Tibial nerve (tissue), 4 donors: ENCODE data around the gene WDR87. TPM values are rescaled to one million over a fixed set of nuclear protein-coding genes. Genes with fewer than 3 reads are reported as not detected.

ENCODE experiments used
- DNase-seq, 2 donors: peaks; one replicate each; pipeline ENCODE4 v3.0.0-alpha.2; 2019; ENCODE audit warnings: low spot score in 2 of 2
- H3K27ac ChIP-seq, 4 donors: fragments of 200-600 bp; sonication (generic) in 3 of 4; one replicate each; pipeline ENCODE4 v1.5.1; 2017 to 2019; ENCODE audit warnings: mild to moderate bottlenecking in 1 of 4
- H3K27me3 ChIP-seq, 2 donors: fragments of 200-600 bp; sonication (generic) in 1 of 2; one replicate each; pipeline versions ENCODE4 v1.5.1 to v1.6.0; 2017 to 2019
- H3K36me3 ChIP-seq, 3 donors: fragments of 200-600 bp; sonication (generic); one replicate each; pipeline ENCODE4 v1.5.1; 2018 to 2019
- H3K4me1 ChIP-seq, 4 donors: fragments of 200-600 bp; sonication (generic) in 3 of 4; one replicate each; pipeline ENCODE4 v1.5.1; 2017 to 2019
- H3K4me3 ChIP-seq, 4 donors: fragments of 200-600 bp; sonication (generic) in 3 of 4; one replicate each; pipeline ENCODE4 v1.5.1; 2017 to 2019; ENCODE audit warnings: mild to moderate bottlenecking in 1 of 4, moderate library complexity in 1 of 4
- H3K9me3 ChIP-seq, 4 donors: fragments of 200-600 bp; sonication (generic) in 3 of 4; one replicate each; pipeline ENCODE4 v1.5.1; 2017 to 2019
- CTCF ChIP-seq, 5 experiments: fragments of 200-600 bp in 3 of 5; fragments of 450-650 bp in 2 of 5; sonication (generic) in 3 of 5; IDR thresholded peaks; one replicate each; pipeline ENCODE4 v1.5.1; 2016 to 2019; ENCODE audit warnings: antibody characterized with exemption in 5 of 5, mild to moderate bottlenecking in 3 of 5, moderate library complexity in 2 of 5
- EP300 ChIP-seq, 2 donors: sonication (generic); formaldehyde crosslinking; IDR thresholded peaks; one replicate each; pipeline ENCODE4 v1.6.1; 2017; ENCODE audit warnings: antibody characterized with exemption in 2 of 2, mild to moderate bottlenecking in 1 of 2
- POLR2A ChIP-seq, 2 donors: fragments of 450-650 bp; IDR thresholded peaks; one replicate each; pipeline ENCODE4 v1.6.1; 2017; ENCODE audit warnings: antibody characterized with exemption in 2 of 2, mild to moderate bottlenecking in 2 of 2, moderate library complexity in 2 of 2
- WGBS, 2 donors: methylation state at CpG; one replicate each; pipeline ENCODE4 v1.1.5; 2018; 5-methylcytosine and 5-hydroxymethylcytosine counted together
- total RNA-seq, 4 donors: library from RNA; depleted of rRNA; stranded (reverse); fragments of >200 nt; gene quantifications; one replicate each; pipeline ENCODE4 v1.1.0, GENCODE V29; 2016

Gene WDR87
- total RNA-seq, 4 donors from 2014 or later: not detected

- TF ChIP-seq POLR2A (IDR thresholded peaks at IDR 0.05) (no peak), CTCF (IDR thresholded peaks at IDR 0.05) (no peak), EP300 (IDR thresholded peaks at IDR 0.05) (no peak)
- 96 to 100% methylated on average over 2 of the region's 2 CpGs for WGBS, 2 donors
- H3K4me3 ChIP-seq: no peak overlapping the region
Measured at GRCh38 chr19:37936886-37937285, 30.5 kb upstream of the WDR87 start.

DNA sequence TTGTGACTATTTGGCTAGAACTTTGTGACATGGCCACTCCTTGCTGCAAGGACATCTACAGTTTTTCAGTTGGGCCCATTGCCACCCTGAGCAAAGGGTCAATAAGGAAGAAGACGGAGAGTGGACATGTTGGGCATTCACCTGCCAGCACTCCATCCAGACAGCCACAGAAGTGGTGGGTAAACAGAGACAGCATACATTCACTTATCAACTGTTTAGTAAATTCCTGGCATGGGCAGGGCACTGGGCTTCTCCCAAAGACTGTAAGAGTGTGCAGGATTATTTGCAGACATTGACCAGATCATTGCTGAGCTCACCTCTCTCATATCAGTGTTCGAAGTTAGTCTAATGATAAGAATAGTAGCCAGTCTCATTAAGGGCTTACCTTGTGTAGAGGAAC is 29.8 kb upstream of the WDR87 start:
- Histone ChIP-seq H3K27ac (peak overlapping the region in 1 of 4 donors; percentile 54), H3K27me3 (no peaks in the 10 kb centered on the region), H3K9me3 (peaks cover 0 to 19% (median 2%) of the 10 kb centered on the region in 4 donors), H3K36me3 (peaks cover 0 to 21% (median 0%) of the 10 kb centered on the region in 3 donors), H3K4me3 (no peak overlapping the region), H3K4me1 (peaks cover 0 to 32% (median 15%) of the 10 kb centered on the region in 4 donors)
- DNase-seq: no peak
- TF ChIP-seq POLR2A (IDR thresholded peaks at IDR 0.05): no peak
- no peak for TF ChIP-seq EP300 (IDR thresholded peaks at IDR 0.05)
- TF ChIP-seq CTCF (IDR thresholded peaks at IDR 0.05): no peak
- WGBS, 2 donors: 93 to 97% methylated on average over 2 of the region's 2 CpGs

More at GRCh38 chr19:37936886-37937285, 30.5 kb upstream of the WDR87 start:
- H3K36me3 ChIP-seq: peaks cover 0 to 21% (median 0%) of the 10 kb centered on the region in 3 donors
- DNase-seq: no peak
- H3K4me1 ChIP-seq: peaks cover 0 to 26% (median 11%) of the 10 kb centered on the region in 4 donors
- peak overlapping the region in 1 of 4 donors; percentile 54 for H3K27ac ChIP-seq
- H3K27me3 ChIP-seq: no peaks in the 10 kb centered on the region
- peaks cover 0 to 19% (median 2%) of the 10 kb centered on the region in 4 donors for H3K9me3 ChIP-seq

GRCh38 chr19:37935341-37935740 is 28.9 kb upstream of the WDR87 start:
- WGBS, 2 donors: 0 to 84% methylated on average over 1 of the region's 1 CpG
- Histone ChIP-seq H3K4me3 (no peak overlapping the region), H3K9me3 (peaks cover 0 to 19% (median 2%) of the 10 kb centered on the region in 4 donors), H3K27ac (peak overlapping the region in 1 of 4 donors; percentile 32), H3K36me3 (peaks cover 0 to 21% (median 0%) of the 10 kb centered on the region in 3 donors), H3K27me3 (no peaks in the 10 kb centered on the region), H3K4me1 (peaks cover 0 to 32% (median 15%) of the 10 kb centered on the region in 4 donors)
- DNase-seq: no peak
- TF ChIP-seq EP300 (IDR thresholded peaks at IDR 0.05): no peak
- TF ChIP-seq CTCF (IDR thresholded peaks at IDR 0.05): no peak
- TF ChIP-seq POLR2A (IDR thresholded peaks at IDR 0.05): no peak

DNA sequence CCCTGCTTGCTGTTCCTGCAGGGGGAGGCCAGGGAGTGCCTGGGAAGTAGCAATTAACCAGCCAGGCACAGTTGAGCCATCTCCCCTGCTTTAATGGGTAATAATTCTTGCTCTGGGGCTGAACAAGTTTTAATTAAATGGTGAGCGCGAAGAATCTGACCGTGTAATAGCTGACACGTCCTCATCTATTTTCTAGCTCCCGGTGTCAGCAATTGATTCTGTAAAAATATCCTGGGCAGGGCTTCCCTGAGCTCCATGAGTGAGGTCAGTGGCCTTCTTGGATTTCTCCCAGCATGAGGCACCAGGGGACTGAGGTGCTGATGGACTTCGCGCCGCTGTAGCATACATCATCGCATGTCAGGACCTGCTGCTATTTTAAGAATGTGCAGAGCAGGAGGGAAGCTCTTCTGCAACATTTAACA is 27.6 kb upstream of the WDR87 start:
- Histone ChIP-seq H3K27me3 (no peaks in the 10 kb centered on the region), H3K4me3 (no peak overlapping the region), H3K4me1 (peaks cover 0 to 32% (median 15%) of the 10 kb centered on the region in 4 donors), H3K9me3 (peaks cover 0 to 19% (median 2%) of the 10 kb centered on the region in 4 donors), H3K27ac (peak overlapping the region in 1 of 4 donors; percentile 24), H3K36me3 (peaks cover 0 to 21% (median 0%) of the 10 kb centered on the region in 3 donors)
- 44 to 45% methylated on average over 7 to 9 of the region's 9 CpGs for WGBS, 2 donors
- TF ChIP-seq CTCF (IDR thresholded peaks at IDR 0.05) (no peak), POLR2A (IDR thresholded peaks at IDR 0.05) (no peak), EP300 (IDR thresholded peaks at IDR 0.05) (no peak)
- DNase-seq: no peak

DNA sequence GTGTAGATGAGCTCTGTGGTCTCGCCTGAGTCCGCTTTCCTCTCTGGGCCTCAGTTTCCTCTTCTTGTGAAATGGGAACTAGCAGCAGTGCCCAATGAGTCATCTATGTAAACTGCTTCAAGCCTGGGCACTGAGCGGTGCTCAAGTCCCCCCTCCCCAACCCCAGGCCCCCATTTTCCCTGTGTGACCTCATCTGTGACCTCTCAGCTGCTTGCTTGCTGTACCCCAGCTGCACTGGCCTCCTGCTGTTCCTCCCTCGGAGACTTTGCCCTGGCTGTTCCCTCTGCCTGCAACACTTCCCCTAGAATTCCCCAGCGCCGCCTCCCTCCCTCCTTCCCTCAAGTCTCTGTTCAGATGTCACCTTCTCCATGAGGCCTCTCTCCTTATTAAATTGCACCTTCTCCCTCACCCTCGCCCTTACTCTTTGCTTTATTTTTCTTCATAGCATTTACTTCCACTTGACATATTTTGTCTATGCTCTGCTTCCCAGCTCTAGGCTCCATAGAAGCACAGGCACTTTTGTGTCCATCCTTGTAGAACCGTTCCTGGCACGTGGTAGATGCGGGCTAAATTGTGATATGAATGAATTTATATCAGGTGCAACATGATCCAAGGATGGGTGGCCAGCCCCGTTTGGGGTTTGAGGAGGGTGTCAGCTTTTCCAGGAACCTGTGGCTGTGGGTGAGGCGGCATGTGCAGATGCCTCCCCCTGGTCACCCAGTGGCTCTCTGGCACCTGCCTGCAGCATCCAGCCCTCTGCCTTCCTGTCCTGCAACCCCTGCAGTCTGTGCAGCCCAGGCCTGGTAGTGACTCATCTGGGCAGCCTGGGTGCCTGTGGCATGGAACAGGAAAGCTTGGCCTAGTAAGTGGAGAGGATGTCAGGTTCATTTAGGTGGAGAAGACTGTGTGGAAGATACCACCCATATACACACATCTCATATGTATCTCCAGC is 26.9 kb upstream of the WDR87 start:
- H3K27me3 ChIP-seq: no peaks in the 10 kb centered on the region
- TF ChIP-seq EP300 (IDR thresholded peaks at IDR 0.05) (no peak), CTCF (IDR thresholded peaks at IDR 0.05) (no peak), POLR2A (IDR thresholded peaks at IDR 0.05) (no peak)
- 72 to 84% methylated on average over 11 to 12 of the region's 12 CpGs for WGBS, 2 donors
- peaks cover 0 to 18% (median 0%) of the 10 kb centered on the region in 3 donors for H3K36me3 ChIP-seq
- peak overlapping the region in 1 of 4 donors; percentile 24 for H3K27ac ChIP-seq
- peaks cover 0 to 19% (median 2%) of the 10 kb centered on the region in 4 donors for H3K9me3 ChIP-seq
- H3K4me3 ChIP-seq: peak overlapping the region in 1 of 4 donors; percentile 2
- peaks cover 0 to 38% (median 15%) of the 10 kb centered on the region in 4 donors for H3K4me1 ChIP-seq
- DNase-seq: no peak
